GM19463 (cell line): ENCODE results near the gene PAM.

ENCODE experiments used
- ATAC-seq: cut with Tn5 transposase; IDR thresholded peaks from one replicate; pipeline ENCODE4 v1.9.1; 2021; ENCODE audit warnings: mild to moderate bottlenecking, moderate library complexity; ENCODE audit not compliant: unreplicated experiment

The PAM gene

GRCh38 chr5:102807878-102808502 lies 52.9 kb downstream of the PAM start:
- ATAC-seq: no peak

- no peak for ATAC-seq
Measured at GRCh38 chr5:102809033-102809432, 53.9 kb downstream of the PAM start.

GRCh38 chr5:102811972-102812371 lies 56.9 kb downstream of the PAM start:
- peak; percentile 58 for ATAC-seq

- ATAC-seq: no peak
Measured at GRCh38 chr5:102813740-102814139, 58.6 kb downstream of the PAM start.

- ATAC-seq: no peak
Measured at GRCh38 chr5:102815084-102815483, 60.0 kb downstream of the PAM start.

GRCh38 chr5:102815540-102816332 lies 60.6 kb downstream of the PAM start:
- no peak for ATAC-seq

- ATAC-seq: no peak
Measured at GRCh38 chr5:102818345-102818744, 63.2 kb downstream of the PAM start.

GRCh38 chr5:102818934-102819333 lies 63.8 kb downstream of the PAM start:
- no peak for ATAC-seq

GRCh38 chr5:102819634-102820033 lies 64.5 kb downstream of the PAM start:
- no peak for ATAC-seq

- no peak for ATAC-seq
Measured at GRCh38 chr5:102823441-102823874, 68.4 kb downstream of the PAM start.

- ATAC-seq: no peak
Measured at GRCh38 chr5:102826629-102827028, 71.5 kb downstream of the PAM start.

GRCh38 chr5:102830241-102830640 lies 75.1 kb downstream of the PAM start:
- ATAC-seq: no peak

GRCh38 chr5:102832445-102832844 lies 77.3 kb downstream of the PAM start:
- no peak for ATAC-seq

GRCh38 chr5:102833146-102833545 lies 78.0 kb downstream of the PAM start:
- ATAC-seq: no peak

GRCh38 chr5:102834438-102834964 lies 79.4 kb downstream of the PAM start:
- no peak for ATAC-seq

GRCh38 chr5:102835717-102836116 lies 80.6 kb downstream of the PAM start:
- no peak for ATAC-seq

- no peak for ATAC-seq
Measured at GRCh38 chr5:102841021-102841420, 85.9 kb downstream of the PAM start.

- ATAC-seq: no peak
Measured at GRCh38 chr5:102843997-102844396, 88.9 kb downstream of the PAM start.

GRCh38 chr5:102845041-102845440 lies 89.9 kb downstream of the PAM start:
- no peak for ATAC-seq

- no peak for ATAC-seq
Measured at GRCh38 chr5:102850503-102850902, 95.4 kb downstream of the PAM start.

GRCh38 chr5:102853680-102854079 lies 98.6 kb downstream of the PAM start:
- ATAC-seq: no peak

- no peak for ATAC-seq
Measured at GRCh38 chr5:102855681-102856388, 100.7 kb downstream of the PAM start.
